HepG2 (cell line): ENCODE results near the gene TBC1D20. TPM values are rescaled to one million over a fixed set of nuclear protein-coding genes. Genes with fewer than 3 reads are reported as not detected.

ENCODE experiments used
- BATF2 ChIP-seq: sonication (generic); formaldehyde crosslinking; IDR thresholded peaks from 2 replicates; pipeline ENCODE4 v1.8.0; 2022; ENCODE audit warnings: mild to moderate bottlenecking, missing genetic modification reagents, moderate library complexity
- EHMT2 ChIP-seq: fragments of 200-600 bp; sonication (generic); IDR thresholded peaks from 2 replicates; pipeline ENCODE4 v1.7.0; 2017; ENCODE audit warnings: antibody characterized with exemption, low read depth, low read length, borderline replicate concordance
- GATAD2A ChIP-seq: IDR thresholded peaks from 2 replicates; pipeline ENCODE4 v1.6.1; 2016
- HDAC2 ChIP-seq: sonication (generic); formaldehyde crosslinking; IDR thresholded peaks from 2 replicates; pipeline ENCODE4 v1.4.0; 2020; ENCODE audit warnings: missing genetic modification reagents
- HMG20B ChIP-seq: conservative IDR thresholded peaks from 2 replicates; pipeline ENCODE4 v1.6.1; 2016; ENCODE audit warnings: missing genetic modification reagents, missing compliant biosample characterization
- ISX ChIP-seq: sonication (generic); formaldehyde crosslinking; conservative IDR thresholded peaks from 2 replicates; pipeline ENCODE4 v1.5.0; 2020; ENCODE audit warnings: missing genetic modification reagents
- RARA ChIP-seq: IDR thresholded peaks from 2 replicates; pipeline ENCODE4 v1.6.1; 2016; ENCODE audit warnings: missing genetic modification reagents, missing compliant biosample characterization
- TAF15 ChIP-seq: fragments of 200-400 bp; formaldehyde crosslinking; IDR thresholded peaks from one replicate; pipeline ENCODE4 v1.6.1; 2018; ENCODE audit warnings: mild to moderate bottlenecking, low read depth, low read length; ENCODE audit not compliant: poor library complexity, severe bottlenecking
- USF2 ChIP-seq, 2 experiments: sonication (generic) in 1 of 2; formaldehyde crosslinking in 1 of 2; IDR thresholded peaks; 2 replicates each; pipeline versions ENCODE4 v1.5.1 to v1.6.1; 2011 to 2020; ENCODE audit warnings: borderline replicate concordance in 1 of 2, low read depth in 1 of 2, low read length in 1 of 2, mild to moderate bottlenecking in 1 of 2, missing genetic modification reagents in 1 of 2, moderate library complexity in 1 of 2
- YEATS4 ChIP-seq: sonication (generic); formaldehyde crosslinking; IDR thresholded peaks from 2 replicates; pipeline ENCODE4 v1.4.0; 2020; ENCODE audit warnings: missing genetic modification reagents, borderline replicate concordance
- YY1 ChIP-seq: IDR thresholded peaks from 2 replicates; pipeline ENCODE4 v1.6.1; 2011; ENCODE audit warnings: low read length, low read depth, moderate library complexity, mild to moderate bottlenecking; ENCODE audit not compliant: insufficient read depth, insufficient replicate concordance
- ZFX ChIP-seq: sonication (generic); formaldehyde crosslinking; IDR thresholded peaks from 2 replicates; pipeline ENCODE4 v1.4.0; 2020; ENCODE audit warnings: mild to moderate bottlenecking, low read depth, missing genetic modification reagents, moderate library complexity
- ZNF225 ChIP-seq: sonication (generic); formaldehyde crosslinking; IDR thresholded peaks from 2 replicates; pipeline ENCODE4 v1.4.0; 2020; ENCODE audit warnings: mild to moderate bottlenecking, missing genetic modification reagents
- ZNF331 ChIP-seq: sonication (generic); formaldehyde crosslinking; IDR thresholded peaks from 2 replicates; pipeline ENCODE4 v1.4.0; 2020; ENCODE audit warnings: missing genetic modification reagents
- ZNF430 ChIP-seq: sonication (generic); formaldehyde crosslinking; IDR thresholded peaks from 2 replicates; pipeline ENCODE4 v1.9.0; 2021; ENCODE audit warnings: mild to moderate bottlenecking, missing genetic modification reagents
- ZNF749 ChIP-seq: sonication (generic); formaldehyde crosslinking; IDR thresholded peaks from 2 replicates; pipeline ENCODE4 v1.8.0; 2022; ENCODE audit warnings: mild to moderate bottlenecking, missing genetic modification reagents, moderate library complexity, borderline replicate concordance
- ZNF777 ChIP-seq: sonication (generic); formaldehyde crosslinking; IDR thresholded peaks from 2 replicates; pipeline ENCODE4 v1.4.0; 2020; ENCODE audit warnings: missing genetic modification reagents
- polyA plus RNA-seq, 8 experiments: library from polyadenylated mRNA; depleted of rRNA in 3 of 8; stranded (reverse) in 7 of 8; unstranded in 1 of 8; fragments of >200 nt; fragmentation: Illumina TruSeq in 4 of 8; extraction: Trizol in 4 of 8; gene quantifications; 2 replicates each; pipeline versions ENCODE4 v1.2.1 to v1.2.3, GENCODE V29; 2011 to 2016; ENCODE audit warnings: low read depth in 4 of 8, missing spikeins in 1 of 8, mixed read lengths in 1 of 8; ENCODE audit not compliant: insufficient read depth in 1 of 8
- total RNA-seq, 5 experiments: library from RNA; depleted of rRNA; stranded (reverse); fragments of >200 nt; fragmentation: Illumina TruSeq; extraction: Trizol; gene quantifications; 2 replicates each; pipeline ENCODE4 v1.2.3, GENCODE V29; 2016; ENCODE audit warnings: low read depth in 1 of 5
- TF ChIP-seq, protein P1 (sequence below): conservative IDR thresholded peaks from 2 replicates; pipeline ENCODE4 v1.6.1; 2018; ENCODE audit warnings: missing genetic modification reagents
- TF ChIP-seq, protein P2 (sequence below): IDR thresholded peaks from 2 replicates; pipeline ENCODE4 v1.6.1; 2016; ENCODE audit warnings: low read depth, control low read depth

Gene TBC1D20
- total and polyA plus RNA-seq, 2 of the 13 experiments (the other 11 are each of a cell fraction or from before 2014, with no cell fraction given), result 36.6 to 47.1 TPM

GRCh38 chr20:462199-462991 is at the start of gene TBC1D20 (continued):
- TF ChIP-seq EHMT2 (peak; percentile 72; the same call in 1 of the 2 replicates), HDAC2 (peak; percentile 64; the same call in 1 of the 2 replicates), BATF2 (0 out of 2 replicates have a peak, but pooled peaks have one; percentile 18), HMG20B (no peak), YY1 (peak; percentile 25), ZNF225 (no peak), YEATS4 (CRISPR knock-in tag) (peak; percentile 78; the same call in 1 of the 2 replicates), ZNF430 (CRISPR knock-in tag) (peak; percentile 17; the same call in 1 of the 2 replicates), ZFX (CRISPR knock-in tag) (peak; percentile 91), RARA (CRISPR knock-in tag) (peak; percentile 27; the same call in 1 of the 2 replicates), ZNF331 (CRISPR knock-in tag) (peak; percentile 83), ZNF777 (0 out of 2 replicates have a peak, but pooled peaks have one; percentile 23), USF2 (IDR thresholded peaks at IDR 0.05; ENCODE audit: low read depth, low read length) (peak; percentile 95), USF2 (CRISPR knock-in tag; IDR thresholded peaks at IDR 0.05; ENCODE audit: borderline replicate concordance) (peak; percentile 78; the same call in 1 of the 2 replicates), GATAD2A (0 out of 2 replicates have a peak, but pooled peaks have one; percentile 38), TAF15 (peak; percentile 8), ISX (0 out of 2 replicates have a peak, but pooled peaks have one; percentile 57), ZNF749 (CRISPR knock-in tag) (peak; percentile 11; the same call in 1 of the 2 replicates)
- TF ChIP-seq, protein P1, sequence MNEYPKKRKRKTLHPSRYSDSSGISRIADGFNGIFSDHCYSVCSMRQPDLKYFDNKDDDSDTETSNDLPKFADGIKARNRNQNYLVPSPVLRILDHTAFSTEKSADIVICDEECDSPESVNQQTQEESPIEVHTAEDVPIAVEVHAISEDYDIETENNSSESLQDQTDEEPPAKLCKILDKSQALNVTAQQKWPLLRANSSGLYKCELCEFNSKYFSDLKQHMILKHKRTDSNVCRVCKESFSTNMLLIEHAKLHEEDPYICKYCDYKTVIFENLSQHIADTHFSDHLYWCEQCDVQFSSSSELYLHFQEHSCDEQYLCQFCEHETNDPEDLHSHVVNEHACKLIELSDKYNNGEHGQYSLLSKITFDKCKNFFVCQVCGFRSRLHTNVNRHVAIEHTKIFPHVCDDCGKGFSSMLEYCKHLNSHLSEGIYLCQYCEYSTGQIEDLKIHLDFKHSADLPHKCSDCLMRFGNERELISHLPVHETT (CRISPR knock-in tag), result peak; percentile 79
- TF ChIP-seq, protein P2, sequence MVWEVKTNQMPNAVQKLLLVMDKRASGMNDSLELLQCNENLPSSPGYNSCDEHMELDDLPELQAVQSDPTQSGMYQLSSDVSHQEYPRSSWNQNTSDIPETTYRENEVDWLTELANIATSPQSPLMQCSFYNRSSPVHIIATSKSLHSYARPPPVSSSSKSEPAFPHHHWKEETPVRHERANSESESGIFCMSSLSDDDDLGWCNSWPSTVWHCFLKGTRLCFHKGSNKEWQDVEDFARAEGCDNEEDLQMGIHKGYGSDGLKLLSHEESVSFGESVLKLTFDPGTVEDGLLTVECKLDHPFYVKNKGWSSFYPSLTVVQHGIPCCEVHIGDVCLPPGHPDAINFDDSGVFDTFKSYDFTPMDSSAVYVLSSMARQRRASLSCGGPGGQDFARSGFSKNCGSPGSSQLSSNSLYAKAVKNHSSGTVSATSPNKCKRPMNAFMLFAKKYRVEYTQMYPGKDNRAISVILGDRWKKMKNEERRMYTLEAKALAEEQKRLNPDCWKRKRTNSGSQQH, result 0 out of 2 replicates have a peak, but pooled peaks have one; percentile 47
